HL-60 (cell line): Measurements from ENCODE around the gene OR51I1.

Source experiments
- DNase-seq, 2 experiments: peaks; one replicate each; pipeline ENCODE4 v3.0.0-alpha.2; 2010 to 2020; ENCODE audit warnings: low read depth in 1 of 2, low spot score in 1 of 2
- H3K27ac ChIP-seq: fragments of 250-450 bp; sonication (Bioruptor Pico); replicated peaks from 2 replicates; pipeline ENCODE4 v1.5.1; 2020; ENCODE audit warnings: mild to moderate bottlenecking, moderate library complexity
- H3K27me3 ChIP-seq: fragments of 250-450 bp; sonication (Bioruptor Pico); 2 replicates; pipeline ENCODE4 v1.5.1; 2021; ENCODE audit warnings: mild to moderate bottlenecking, moderate library complexity; ENCODE audit not compliant: insufficient read depth, poor library complexity, severe bottlenecking
- H3K4me3 ChIP-seq: replicated peaks from 2 replicates; pipeline ENCODE4 v1.5.1; 2011; ENCODE audit warnings: mild to moderate bottlenecking, control low read depth, low read length; ENCODE audit not compliant: insufficient read depth
- CTCF ChIP-seq: IDR thresholded peaks from one replicate; pipeline ENCODE4 v1.5.1; 2011; ENCODE audit warnings: low read length, control low read depth, inconsistent platforms; ENCODE audit not compliant: insufficient read depth
- GABPA ChIP-seq: IDR thresholded peaks from 2 replicates; pipeline ENCODE4 v1.6.1; 2012; ENCODE audit warnings: low read depth
- POLR2AphosphoS5 ChIP-seq: IDR thresholded peaks from 2 replicates; pipeline ENCODE4 v1.6.1; 2012; ENCODE audit warnings: low read depth
- SPI1 ChIP-seq: IDR thresholded peaks from 2 replicates; pipeline ENCODE4 v1.6.1; 2012; ENCODE audit warnings: low read depth, mild to moderate bottlenecking, borderline replicate concordance
- TF ChIP-seq, protein P1 (sequence below): IDR thresholded peaks from 2 replicates; pipeline ENCODE4 v1.6.1; 2012; ENCODE audit warnings: low read depth; ENCODE audit not compliant: insufficient replicate concordance

The OR51I1 gene

DNA sequence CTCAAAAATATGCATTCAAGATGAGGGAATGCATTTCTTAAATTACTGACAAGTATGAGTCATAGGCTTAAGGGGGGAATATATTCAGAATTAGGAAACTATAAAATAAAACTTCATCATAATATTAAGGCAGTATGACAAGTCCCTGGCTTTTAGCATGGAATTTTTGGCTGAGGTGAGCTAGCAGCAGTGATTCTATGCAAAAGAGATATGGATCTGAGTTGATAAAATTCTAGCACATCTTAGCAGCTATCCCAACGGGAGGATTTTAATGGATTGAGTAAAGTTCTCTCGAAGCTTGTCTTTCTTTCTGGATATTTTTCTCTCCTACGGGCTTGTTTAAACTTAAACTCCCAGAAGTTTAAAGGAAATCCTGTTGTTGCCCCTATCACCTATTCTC lies 18.2 kb downstream of the OR51I1 start:
- Histone ChIP-seq H3K27me3 (no peaks in the 10 kb centered on the region), H3K4me3 (no peak overlapping the region), H3K27ac (no peak overlapping the region)
- no peak for DNase-seq
- no peak for TF ChIP-seq SPI1
- TF ChIP-seq, protein P1, sequence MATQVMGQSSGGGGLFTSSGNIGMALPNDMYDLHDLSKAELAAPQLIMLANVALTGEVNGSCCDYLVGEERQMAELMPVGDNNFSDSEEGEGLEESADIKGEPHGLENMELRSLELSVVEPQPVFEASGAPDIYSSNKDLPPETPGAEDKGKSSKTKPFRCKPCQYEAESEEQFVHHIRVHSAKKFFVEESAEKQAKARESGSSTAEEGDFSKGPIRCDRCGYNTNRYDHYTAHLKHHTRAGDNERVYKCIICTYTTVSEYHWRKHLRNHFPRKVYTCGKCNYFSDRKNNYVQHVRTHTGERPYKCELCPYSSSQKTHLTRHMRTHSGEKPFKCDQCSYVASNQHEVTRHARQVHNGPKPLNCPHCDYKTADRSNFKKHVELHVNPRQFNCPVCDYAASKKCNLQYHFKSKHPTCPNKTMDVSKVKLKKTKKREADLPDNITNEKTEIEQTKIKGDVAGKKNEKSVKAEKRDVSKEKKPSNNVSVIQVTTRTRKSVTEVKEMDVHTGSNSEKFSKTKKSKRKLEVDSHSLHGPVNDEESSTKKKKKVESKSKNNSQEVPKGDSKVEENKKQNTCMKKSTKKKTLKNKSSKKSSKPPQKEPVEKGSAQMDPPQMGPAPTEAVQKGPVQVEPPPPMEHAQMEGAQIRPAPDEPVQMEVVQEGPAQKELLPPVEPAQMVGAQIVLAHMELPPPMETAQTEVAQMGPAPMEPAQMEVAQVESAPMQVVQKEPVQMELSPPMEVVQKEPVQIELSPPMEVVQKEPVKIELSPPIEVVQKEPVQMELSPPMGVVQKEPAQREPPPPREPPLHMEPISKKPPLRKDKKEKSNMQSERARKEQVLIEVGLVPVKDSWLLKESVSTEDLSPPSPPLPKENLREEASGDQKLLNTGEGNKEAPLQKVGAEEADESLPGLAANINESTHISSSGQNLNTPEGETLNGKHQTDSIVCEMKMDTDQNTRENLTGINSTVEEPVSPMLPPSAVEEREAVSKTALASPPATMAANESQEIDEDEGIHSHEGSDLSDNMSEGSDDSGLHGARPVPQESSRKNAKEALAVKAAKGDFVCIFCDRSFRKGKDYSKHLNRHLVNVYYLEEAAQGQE: no peak

DNA sequence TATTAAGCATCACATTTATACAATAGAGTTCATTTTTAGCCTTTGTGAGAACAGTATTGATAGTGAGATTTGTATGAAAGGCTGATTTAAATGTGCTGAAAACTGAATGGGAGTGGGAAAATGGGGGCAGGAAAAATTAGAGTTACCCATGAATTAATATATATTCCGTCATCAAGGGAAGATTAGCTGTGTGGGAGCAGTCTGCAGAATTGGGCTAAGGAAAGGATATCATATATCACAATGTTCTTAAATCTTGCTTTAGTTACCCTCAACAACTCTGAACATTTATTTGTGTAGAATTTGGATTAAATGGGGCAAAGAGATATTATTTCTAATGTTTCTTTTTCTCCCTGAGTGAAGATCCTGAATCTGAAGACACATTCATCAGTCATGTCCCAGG lies 19.5 kb downstream of the OR51I1 start, which contains the start of gene OR51Q1:
Gene OR51Q1 (plus strand): TSS at position 301 of the 400 bp plus-strand sequence. CDS start 90 bp downstream, at position 391.
- H3K27ac ChIP-seq: no peak within 1 kb of the TSS
- H3K4me3 ChIP-seq: no peak within 1 kb of the TSS
- TF ChIP-seq POLR2AphosphoS5 (no peak), SPI1 (no peak), GABPA (no peak), CTCF (no peak)
- TF ChIP-seq, protein P1: no peak
- no peaks in the 10 kb centered on the region for H3K27me3 ChIP-seq
- no peak for DNase-seq

DNA sequence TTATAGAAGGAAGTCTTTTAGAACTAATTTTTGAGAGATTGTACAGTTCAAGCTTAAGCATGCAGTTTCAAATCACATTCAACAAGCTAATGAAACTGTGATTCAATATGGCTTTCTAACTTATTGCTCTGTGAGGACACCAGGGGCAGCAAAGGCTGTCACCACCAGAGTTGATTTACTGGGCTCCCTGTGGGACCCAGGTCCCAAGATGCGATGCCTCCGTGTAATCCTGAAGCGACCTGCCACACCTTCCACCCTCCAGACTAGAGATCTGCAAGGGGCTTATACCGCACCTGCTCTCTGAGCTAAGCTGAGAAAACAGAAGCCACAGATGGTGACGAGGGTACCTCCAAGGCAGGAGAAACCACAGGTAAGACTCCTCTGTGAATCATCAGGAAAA lies 20.3 kb downstream of the OR51I1 start:
- Histone ChIP-seq H3K4me3 (no peak overlapping the region), H3K27me3 (no peaks in the 10 kb centered on the region), H3K27ac (no peak overlapping the region)
- TF ChIP-seq POLR2AphosphoS5 (no peak), CTCF (no peak), SPI1 (no peak), GABPA (no peak)
- TF ChIP-seq, protein P1: no peak
- DNase-seq: no peak
